Measurements from ENCODE around the gene LAMC3.

- TF ChIP-seq, protein P1, sequence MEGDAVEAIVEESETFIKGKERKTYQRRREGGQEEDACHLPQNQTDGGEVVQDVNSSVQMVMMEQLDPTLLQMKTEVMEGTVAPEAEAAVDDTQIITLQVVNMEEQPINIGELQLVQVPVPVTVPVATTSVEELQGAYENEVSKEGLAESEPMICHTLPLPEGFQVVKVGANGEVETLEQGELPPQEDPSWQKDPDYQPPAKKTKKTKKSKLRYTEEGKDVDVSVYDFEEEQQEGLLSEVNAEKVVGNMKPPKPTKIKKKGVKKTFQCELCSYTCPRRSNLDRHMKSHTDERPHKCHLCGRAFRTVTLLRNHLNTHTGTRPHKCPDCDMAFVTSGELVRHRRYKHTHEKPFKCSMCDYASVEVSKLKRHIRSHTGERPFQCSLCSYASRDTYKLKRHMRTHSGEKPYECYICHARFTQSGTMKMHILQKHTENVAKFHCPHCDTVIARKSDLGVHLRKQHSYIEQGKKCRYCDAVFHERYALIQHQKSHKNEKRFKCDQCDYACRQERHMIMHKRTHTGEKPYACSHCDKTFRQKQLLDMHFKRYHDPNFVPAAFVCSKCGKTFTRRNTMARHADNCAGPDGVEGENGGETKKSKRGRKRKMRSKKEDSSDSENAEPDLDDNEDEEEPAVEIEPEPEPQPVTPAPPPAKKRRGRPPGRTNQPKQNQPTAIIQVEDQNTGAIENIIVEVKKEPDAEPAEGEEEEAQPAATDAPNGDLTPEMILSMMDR (conservative IDR thresholded peaks at IDR 0.05; ENCODE audit: low read depth, low read length), result no peak
- no peak for TF ChIP-seq EZH2 (IDR thresholded peaks at IDR 0.05; ENCODE audit: low read length, unreplicated experiment)
Observed at GRCh38 chr9:131028931-131029573, 20.1 kb downstream of the LAMC3 start.
